KMS-11 (cell line): ENCODE results near the gene EN1.
A peak's percentile ranks its signal among the peaks of the same experiment; 100 is the strongest.

Experiments used
- H2AFZ ChIP-seq: fragments of 200-600 bp; sonication (generic); 2 replicates; pipeline ENCODE4 v1.6.1; 2016; ENCODE audit warnings: antibody characterized with exemption, mixed run types, low read depth
- H3K27ac ChIP-seq: fragments of 200-600 bp; sonication (generic); 2 replicates; pipeline ENCODE4 v1.6.1; 2016; ENCODE audit warnings: mild to moderate bottlenecking, mixed run types
- H3K27me3 ChIP-seq: fragments of 200-600 bp; sonication (generic); 2 replicates; pipeline ENCODE4 v1.6.1; 2017; ENCODE audit warnings: mild to moderate bottlenecking, low read depth, mixed run types, moderate library complexity; ENCODE audit not compliant: insufficient read depth
- H3K36me3 ChIP-seq: fragments of 200-600 bp; sonication (generic); 2 replicates; pipeline ENCODE4 v1.6.1; 2017; ENCODE audit warnings: mild to moderate bottlenecking, mixed run types; ENCODE audit not compliant: insufficient read depth
- H3K4me1 ChIP-seq: fragments of 200-600 bp; sonication (generic); 2 replicates; pipeline ENCODE4 v1.6.1; 2016; ENCODE audit warnings: mild to moderate bottlenecking, low read depth, mixed run types; ENCODE audit not compliant: poor library complexity, severe bottlenecking
- H3K4me2 ChIP-seq: fragments of 200-600 bp; sonication (generic); 2 replicates; pipeline ENCODE4 v1.7.0; 2016; ENCODE audit warnings: mild to moderate bottlenecking, mixed run types
- H3K4me3 ChIP-seq: fragments of 200-600 bp; sonication (generic); IDR thresholded peaks from 2 replicates; pipeline ENCODE4 v1.6.1; 2017; ENCODE audit warnings: low read depth, low read length, mixed read lengths; ENCODE audit not compliant: insufficient read depth
- H3K79me2 ChIP-seq: fragments of 200-600 bp; sonication (generic); 2 replicates; pipeline ENCODE4 v1.6.1; 2016; ENCODE audit warnings: low read depth, mixed run types; ENCODE audit not compliant: insufficient read depth
- H3K9ac ChIP-seq: fragments of 200-600 bp; sonication (generic); 2 replicates; pipeline ENCODE4 v1.6.1; 2016; ENCODE audit warnings: mild to moderate bottlenecking, mixed run types
- H4K20me1 ChIP-seq: fragments of 200-600 bp; sonication (generic); 2 replicates; pipeline ENCODE4 v1.6.1; 2016; ENCODE audit warnings: mild to moderate bottlenecking, mixed run types; ENCODE audit not compliant: insufficient read depth
- TF ChIP-seq, protein P1 (sequence below): fragments of 200-600 bp; sonication (generic); conservative IDR thresholded peaks from 2 replicates; pipeline ENCODE4 v1.6.1; 2017; ENCODE audit warnings: low read depth, mild to moderate bottlenecking, antibody characterized with exemption, low read length, moderate library complexity, mixed read lengths

The EN1 gene

DNA sequence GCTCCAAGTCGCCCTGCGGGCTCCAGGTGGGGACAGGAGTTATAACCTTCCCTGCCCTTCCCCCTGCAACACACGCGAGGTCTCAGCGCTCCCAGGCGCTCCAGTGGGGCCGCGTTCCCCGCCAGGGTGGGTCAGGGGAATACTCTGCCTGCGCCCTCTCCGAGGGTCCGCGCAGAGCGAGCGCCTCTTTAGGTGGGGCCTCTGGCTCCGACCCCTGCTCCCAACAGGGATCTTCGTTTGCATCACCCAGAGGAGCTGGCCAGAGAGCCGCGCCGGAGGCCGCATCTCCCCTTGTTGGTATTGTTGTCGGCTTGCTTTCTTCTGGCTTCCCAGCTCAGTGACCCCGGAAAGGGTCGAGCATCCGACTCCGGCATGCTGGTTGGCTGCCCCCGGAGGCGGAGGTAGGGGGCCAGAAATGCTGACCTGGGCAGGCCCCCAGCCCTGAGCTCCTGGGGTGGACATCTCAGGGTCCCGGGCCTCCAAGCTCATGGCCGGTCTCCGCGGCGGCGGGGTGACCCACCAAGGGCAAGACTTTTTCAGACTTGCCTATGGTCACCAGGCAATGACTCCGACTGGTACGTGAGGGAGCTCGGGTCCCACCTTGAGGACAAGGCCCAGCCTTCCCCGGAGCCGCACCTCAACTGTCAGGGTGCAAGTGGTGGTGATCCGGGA is 11.2 kb upstream of the EN1 start:
- Histone ChIP-seq H3K4me2 (no peak overlapping the region), H4K20me1 (no peaks in the 10 kb centered on the region), H3K27me3 (no peaks in the 10 kb centered on the region), H3K4me3 (no peak overlapping the region), H3K79me2 (no peaks in the 10 kb centered on the region), H3K9ac (no peak overlapping the region), H3K36me3 (no peaks in the 10 kb centered on the region), H3K4me1 (peaks cover 5% of the 10 kb centered on the region), H3K27ac (no peak overlapping the region), H2AFZ (no peak overlapping the region)
- TF ChIP-seq, protein P1, sequence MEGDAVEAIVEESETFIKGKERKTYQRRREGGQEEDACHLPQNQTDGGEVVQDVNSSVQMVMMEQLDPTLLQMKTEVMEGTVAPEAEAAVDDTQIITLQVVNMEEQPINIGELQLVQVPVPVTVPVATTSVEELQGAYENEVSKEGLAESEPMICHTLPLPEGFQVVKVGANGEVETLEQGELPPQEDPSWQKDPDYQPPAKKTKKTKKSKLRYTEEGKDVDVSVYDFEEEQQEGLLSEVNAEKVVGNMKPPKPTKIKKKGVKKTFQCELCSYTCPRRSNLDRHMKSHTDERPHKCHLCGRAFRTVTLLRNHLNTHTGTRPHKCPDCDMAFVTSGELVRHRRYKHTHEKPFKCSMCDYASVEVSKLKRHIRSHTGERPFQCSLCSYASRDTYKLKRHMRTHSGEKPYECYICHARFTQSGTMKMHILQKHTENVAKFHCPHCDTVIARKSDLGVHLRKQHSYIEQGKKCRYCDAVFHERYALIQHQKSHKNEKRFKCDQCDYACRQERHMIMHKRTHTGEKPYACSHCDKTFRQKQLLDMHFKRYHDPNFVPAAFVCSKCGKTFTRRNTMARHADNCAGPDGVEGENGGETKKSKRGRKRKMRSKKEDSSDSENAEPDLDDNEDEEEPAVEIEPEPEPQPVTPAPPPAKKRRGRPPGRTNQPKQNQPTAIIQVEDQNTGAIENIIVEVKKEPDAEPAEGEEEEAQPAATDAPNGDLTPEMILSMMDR, result no peak

DNA sequence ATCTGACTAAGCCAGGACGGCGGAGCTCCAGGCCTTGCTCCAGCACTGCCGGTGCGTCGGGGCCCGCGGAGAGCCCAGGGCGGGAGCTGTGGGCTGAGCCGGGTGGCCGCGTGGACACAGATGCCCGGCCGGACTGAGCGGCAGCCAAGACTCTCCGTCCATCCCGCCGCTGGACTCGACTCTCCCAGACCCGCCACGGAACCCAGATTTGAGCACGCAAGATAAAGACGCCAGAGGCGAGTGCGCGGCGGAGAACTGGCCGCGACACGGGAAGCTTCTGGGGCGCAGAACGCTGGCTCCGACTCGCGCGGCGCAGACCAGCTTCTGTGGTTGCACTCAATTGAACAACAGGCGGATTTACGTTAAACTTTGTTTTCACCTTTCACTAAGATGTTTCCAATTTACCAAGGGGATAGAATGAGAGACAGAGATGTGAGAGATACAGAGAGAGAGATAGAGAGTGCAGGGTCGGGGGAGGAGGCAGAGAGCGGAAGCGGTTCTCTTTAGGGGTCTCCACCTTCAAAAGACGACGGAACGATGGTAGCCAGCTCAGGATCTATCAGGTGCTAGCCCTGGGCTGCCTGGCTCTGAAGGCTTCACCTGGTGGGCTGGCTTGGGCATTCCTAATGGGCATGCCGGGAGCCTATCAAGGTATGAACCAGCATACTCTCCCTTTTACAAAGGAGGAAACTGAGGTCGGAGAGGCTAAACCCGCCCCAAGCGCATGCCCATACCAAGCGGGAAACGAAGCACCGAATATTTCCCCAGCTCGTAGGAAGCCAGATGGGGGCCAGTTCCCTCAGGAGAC is 10.4 kb upstream of the EN1 start:
- Histone ChIP-seq H3K9ac (no peak overlapping the region), H3K27me3 (no peaks in the 10 kb centered on the region), H3K36me3 (no peaks in the 10 kb centered on the region), H2AFZ (no peak overlapping the region), H3K27ac (no peak overlapping the region), H3K4me1 (peaks cover 5% of the 10 kb centered on the region), H3K4me3 (no peak overlapping the region), H4K20me1 (no peaks in the 10 kb centered on the region), H3K79me2 (no peaks in the 10 kb centered on the region), H3K4me2 (no peak overlapping the region)
- TF ChIP-seq, protein P1, result no peak

DNA sequence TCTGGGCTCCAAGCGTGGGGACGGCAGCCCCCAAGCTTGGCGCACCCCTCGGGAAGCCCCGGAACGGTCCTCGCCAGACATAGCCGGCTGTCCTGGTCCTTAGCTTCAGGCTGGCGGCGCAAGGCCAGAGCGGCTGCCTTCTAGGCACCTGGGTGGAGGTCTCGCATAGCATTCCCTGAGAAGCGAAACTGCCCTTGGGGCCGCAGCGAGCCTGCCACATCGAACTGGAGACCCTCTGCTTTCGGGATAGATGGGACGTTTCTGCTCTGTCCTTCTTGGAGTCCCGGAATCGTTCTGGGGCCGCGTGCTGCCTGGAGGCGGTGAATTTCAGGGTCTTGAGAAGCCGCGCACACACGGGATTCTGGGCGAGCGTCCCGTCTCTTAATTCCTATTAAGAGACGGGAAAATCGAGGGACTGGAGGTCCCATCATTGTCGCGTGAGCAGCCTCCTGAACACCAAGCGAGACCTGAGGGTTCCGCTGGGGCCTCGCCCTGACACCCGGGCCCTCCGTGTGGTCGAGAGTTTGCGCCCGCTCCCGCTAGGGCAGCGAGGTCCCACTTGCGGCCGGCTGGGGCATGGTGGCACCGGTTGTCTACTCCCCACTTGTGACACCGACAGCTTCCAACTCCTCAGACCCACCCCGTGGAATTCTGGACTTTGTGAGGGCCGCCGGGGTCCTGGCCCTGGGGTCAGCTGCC is 9.7 kb upstream of the EN1 start:
- H3K27me3 ChIP-seq, result no peaks in the 10 kb centered on the region
- H2AFZ ChIP-seq, result no peak overlapping the region
- H3K36me3 ChIP-seq, result no peaks in the 10 kb centered on the region
- no peak overlapping the region for H3K9ac ChIP-seq
- H4K20me1 ChIP-seq, result no peaks in the 10 kb centered on the region
- no peak overlapping the region for H3K27ac ChIP-seq
- no peaks in the 10 kb centered on the region for H3K79me2 ChIP-seq
- TF ChIP-seq, protein P1, result no peak
- no peak overlapping the region for H3K4me3 ChIP-seq
- H3K4me2 ChIP-seq, result no peak overlapping the region
- peaks cover 2% of the 10 kb centered on the region for H3K4me1 ChIP-seq

DNA sequence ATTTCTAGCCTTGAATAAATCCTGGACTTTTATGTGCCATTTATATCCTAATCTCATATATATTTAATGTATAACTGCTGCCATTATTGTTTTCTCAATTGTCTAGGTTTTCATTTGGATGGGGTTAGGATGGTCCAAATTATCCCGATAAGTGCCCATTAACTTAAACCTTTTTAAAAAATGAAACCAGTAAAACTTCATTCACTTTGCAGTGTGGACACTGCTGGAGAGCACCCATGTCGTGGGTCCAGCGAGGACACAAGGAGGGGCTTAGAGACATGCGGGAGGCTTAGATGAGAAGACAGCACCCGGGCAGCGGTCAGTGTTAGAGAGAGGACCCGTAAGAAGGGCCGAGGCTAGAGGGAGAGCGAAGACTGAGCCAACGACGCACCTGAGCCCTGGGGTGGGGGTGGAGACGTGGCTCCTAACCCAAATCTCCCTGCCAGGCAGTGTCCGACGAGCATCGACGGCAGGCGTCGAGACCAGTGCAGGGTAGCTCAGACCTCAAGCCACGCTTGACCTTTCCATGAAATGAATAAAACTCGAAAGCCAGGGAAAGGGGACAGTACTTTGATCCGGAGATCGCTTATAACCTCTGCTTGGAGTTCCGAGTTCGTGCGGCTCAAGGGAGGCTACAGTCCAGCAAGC is 9.0 kb upstream of the EN1 start:
- Histone ChIP-seq H3K4me2 (peak overlapping the region; percentile 47; the same call in 1 of the 2 replicates), H3K27me3 (no peaks in the 10 kb centered on the region), H3K4me3 (no peak overlapping the region)

More for the DNA sequence above, 9.0 kb upstream of the EN1 start:
- TF ChIP-seq, protein P1, result no peak
- H3K36me3 ChIP-seq, result no peaks in the 10 kb centered on the region
- no peak overlapping the region for H3K27ac ChIP-seq
- peak overlapping the region; percentile 39; the same call in 1 of the 2 replicates for H3K9ac ChIP-seq
- H3K4me1 ChIP-seq, result no peaks in the 10 kb centered on the region
- H3K79me2 ChIP-seq, result no peaks in the 10 kb centered on the region
- no peaks in the 10 kb centered on the region for H4K20me1 ChIP-seq
- H2AFZ ChIP-seq, result peak overlapping the region; percentile 75; the same call in 1 of the 2 replicates
